ENCODE measurements around the gene SLC25A41. TPM values are rescaled to one million over a fixed set of nuclear protein-coding genes. Genes with fewer than 3 reads are reported as not detected.
A peak's percentile ranks its signal among the peaks of the same experiment; 100 is the strongest.

SLC25A41 gene
- total RNA-seq, 1 donor from 2014 or later: 1.6 TPM

GRCh38 chr19:6446452-6446851, 12.9 kb upstream of the SLC25A41 start:
- Mint-ChIP-seq H3K36me3 (ENCODE audit: low read depth) (peaks cover 20% of the 10 kb centered on the region), H3K9me3 (no peaks in the 10 kb centered on the region), H3K4me1 (no peaks in the 10 kb centered on the region), H3K27me3 (ENCODE audit: low read depth) (no peaks in the 10 kb centered on the region), H3K4me3 (no peak overlapping the region), H3K27ac (ENCODE audit: unreplicated experiment) (no peak overlapping the region)
- DNase-seq (ENCODE audit: low read depth, low spot score): no peak
- no peak for TF ChIP-seq CTCF (conservative IDR thresholded peaks at IDR 0.05)

GRCh38 chr19:6443986-6444385, 10.4 kb upstream of the SLC25A41 start:
- TF ChIP-seq CTCF (conservative IDR thresholded peaks at IDR 0.05): no peak
- peaks cover 18% of the 10 kb centered on the region for H3K36me3 Mint-ChIP-seq (ENCODE audit: low read depth)
- no peaks in the 10 kb centered on the region for H3K27me3 Mint-ChIP-seq (ENCODE audit: low read depth)
- H3K4me1 Mint-ChIP-seq: no peaks in the 10 kb centered on the region
- H3K4me3 Mint-ChIP-seq: no peak overlapping the region
- no peaks in the 10 kb centered on the region for H3K9me3 Mint-ChIP-seq
- no peak for DNase-seq (ENCODE audit: low read depth, low spot score)
- peak overlapping the region; percentile 60 for H3K27ac Mint-ChIP-seq (ENCODE audit: unreplicated experiment)

- no peak overlapping the region for H3K27ac Mint-ChIP-seq (ENCODE audit: unreplicated experiment)
- no peaks in the 10 kb centered on the region for H3K9me3 Mint-ChIP-seq
- no peak overlapping the region for H3K4me3 Mint-ChIP-seq
- no peaks in the 10 kb centered on the region for H3K4me1 Mint-ChIP-seq
- no peaks in the 10 kb centered on the region for H3K27me3 Mint-ChIP-seq (ENCODE audit: low read depth)
- peaks cover 18% of the 10 kb centered on the region for H3K36me3 Mint-ChIP-seq (ENCODE audit: low read depth)
- TF ChIP-seq CTCF (conservative IDR thresholded peaks at IDR 0.05): no peak
- no peak for DNase-seq (ENCODE audit: low read depth, low spot score)
Measured at GRCh38 chr19:6442087-6442688, 8.6 kb upstream of the SLC25A41 start.

DNA sequence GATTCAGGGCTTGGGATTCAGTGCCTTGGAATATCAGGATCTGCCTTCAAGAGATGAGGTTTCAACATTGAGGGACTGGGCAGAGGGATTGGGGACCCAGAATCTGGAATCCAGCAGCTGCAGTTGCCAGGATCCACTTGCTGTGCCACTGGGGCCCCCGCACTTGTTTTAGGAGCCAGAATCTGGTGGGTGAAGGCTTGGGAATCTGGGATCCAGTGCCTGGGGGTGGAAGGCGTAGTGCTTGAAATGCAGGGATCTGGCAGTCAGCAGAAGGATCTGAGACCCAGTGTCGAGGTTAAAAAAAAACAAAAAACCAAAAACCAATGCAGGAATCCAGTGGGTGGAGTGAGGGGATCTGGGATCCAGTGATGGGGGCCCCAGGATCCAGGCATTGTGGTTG, 7.3 kb upstream of the SLC25A41 start:
- no peaks in the 10 kb centered on the region for H3K4me1 Mint-ChIP-seq
- no peak overlapping the region for H3K4me3 Mint-ChIP-seq
- no peak for DNase-seq (ENCODE audit: low read depth, low spot score)
- no peaks in the 10 kb centered on the region for H3K27me3 Mint-ChIP-seq (ENCODE audit: low read depth)
- no peaks in the 10 kb centered on the region for H3K9me3 Mint-ChIP-seq
- H3K36me3 Mint-ChIP-seq (ENCODE audit: low read depth): peaks cover 10% of the 10 kb centered on the region
- no peak for TF ChIP-seq CTCF (conservative IDR thresholded peaks at IDR 0.05)
- H3K27ac Mint-ChIP-seq (ENCODE audit: unreplicated experiment): no peak overlapping the region

DNA sequence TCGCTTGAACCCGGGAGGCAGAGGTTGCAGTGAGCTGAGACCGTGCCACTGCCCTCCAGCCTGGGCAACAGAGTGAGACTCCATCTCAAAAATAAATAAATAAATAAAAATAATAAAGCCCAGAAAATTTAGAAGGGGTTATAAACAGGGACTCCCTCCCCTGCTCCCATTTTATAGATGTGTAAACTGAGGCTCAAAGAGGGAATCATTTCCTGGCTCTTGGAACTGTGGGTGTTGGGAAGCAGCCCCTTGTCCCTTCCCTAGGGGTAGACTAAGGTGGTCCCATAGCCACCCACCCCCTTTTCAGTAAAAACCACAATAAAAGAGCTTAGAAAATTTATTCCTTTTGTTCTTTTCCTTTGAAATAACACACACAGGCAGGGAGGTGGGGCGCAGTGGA, 6.2 kb upstream of the SLC25A41 start:
- no peak overlapping the region for H3K27ac Mint-ChIP-seq (ENCODE audit: unreplicated experiment)
- no peaks in the 10 kb centered on the region for H3K27me3 Mint-ChIP-seq (ENCODE audit: low read depth)
- no peak for DNase-seq (ENCODE audit: low read depth, low spot score)
- H3K36me3 Mint-ChIP-seq (ENCODE audit: low read depth): peaks cover 5% of the 10 kb centered on the region
- TF ChIP-seq CTCF (conservative IDR thresholded peaks at IDR 0.05): no peak
- no peaks in the 10 kb centered on the region for H3K4me1 Mint-ChIP-seq
- no peaks in the 10 kb centered on the region for H3K9me3 Mint-ChIP-seq
- no peak overlapping the region for H3K4me3 Mint-ChIP-seq
